M059J (cell line): Measurements from ENCODE around the gene KIFAP3. TPM values are rescaled to one million over a fixed set of nuclear protein-coding genes. Genes with fewer than 3 reads are reported as not detected.
"Not testable (repeated sequence)": the region's sequence is repeated elsewhere in the genome, so short reads cannot be mapped to it uniquely, and the experiment has no call there.

Source experiments
- DNase-seq: peaks from one replicate; pipeline ENCODE4 v3.0.0-alpha.2; 2012; ENCODE audit warnings: low read depth
- total RNA-seq: library from RNA; depleted of rRNA; stranded (reverse); fragments of >200 nt; shearing (Covaris generic); gene quantifications from 2 replicates; pipeline ENCODE4 v1.2.3, GENCODE V29; 2014

KIFAP3 gene
- total RNA-seq, 1 experiment from 2014 or later, result 25.7 TPM

DNA sequence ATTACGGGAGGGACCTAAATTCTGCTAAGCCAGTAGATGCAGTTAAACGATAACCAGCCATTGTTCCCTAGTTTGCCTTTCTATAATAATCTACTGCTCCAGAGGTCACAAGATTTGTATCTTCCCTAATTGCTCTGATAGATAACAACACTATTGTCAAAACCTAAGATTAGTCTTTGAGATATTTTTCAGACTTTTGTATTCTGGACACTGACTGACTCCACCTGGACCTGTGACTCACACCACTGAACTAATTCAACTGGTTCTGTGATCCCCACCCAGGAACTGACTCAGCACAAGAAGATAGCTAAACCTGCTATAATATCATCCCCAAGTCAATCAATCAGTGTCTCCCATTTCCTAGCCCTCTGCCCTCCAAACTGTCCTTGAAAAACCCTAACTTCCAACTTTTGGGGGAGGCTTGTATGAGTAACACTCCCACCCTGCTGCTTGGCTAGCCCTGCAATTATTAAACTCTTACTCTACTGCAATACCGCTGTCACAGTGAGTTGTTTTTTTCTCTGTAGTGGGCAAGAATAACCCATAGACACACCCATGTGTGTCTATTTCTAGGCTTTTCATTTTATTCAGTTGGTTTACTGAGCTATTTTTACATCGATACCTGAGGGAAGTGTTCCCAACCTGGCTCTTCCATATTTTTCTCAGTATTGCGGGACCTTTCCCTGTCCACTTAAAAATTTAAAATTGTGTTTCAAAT is 11.2 kb downstream of the KIFAP3 start:
- peak; percentile 37 for DNase-seq

DNA sequence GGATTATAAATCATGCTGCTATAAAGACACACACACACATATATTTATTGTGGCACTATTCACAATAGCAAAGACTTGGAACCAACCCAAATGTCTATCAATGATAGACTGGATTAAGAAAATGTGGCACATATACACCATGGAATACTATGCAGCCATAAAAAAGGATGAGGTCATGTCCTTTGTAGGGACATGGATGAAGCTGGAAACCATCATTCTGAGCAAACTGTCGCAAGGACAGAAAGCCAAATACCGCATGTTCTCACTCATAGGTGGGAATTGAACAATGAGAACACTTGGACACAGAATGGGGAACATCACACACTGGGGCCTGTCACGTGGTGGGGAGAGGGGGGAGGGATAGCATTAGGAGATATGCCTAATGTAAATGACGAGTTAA is 12.8 kb downstream of the KIFAP3 start:
- DNase-seq, result not testable (repeated sequence)

DNA sequence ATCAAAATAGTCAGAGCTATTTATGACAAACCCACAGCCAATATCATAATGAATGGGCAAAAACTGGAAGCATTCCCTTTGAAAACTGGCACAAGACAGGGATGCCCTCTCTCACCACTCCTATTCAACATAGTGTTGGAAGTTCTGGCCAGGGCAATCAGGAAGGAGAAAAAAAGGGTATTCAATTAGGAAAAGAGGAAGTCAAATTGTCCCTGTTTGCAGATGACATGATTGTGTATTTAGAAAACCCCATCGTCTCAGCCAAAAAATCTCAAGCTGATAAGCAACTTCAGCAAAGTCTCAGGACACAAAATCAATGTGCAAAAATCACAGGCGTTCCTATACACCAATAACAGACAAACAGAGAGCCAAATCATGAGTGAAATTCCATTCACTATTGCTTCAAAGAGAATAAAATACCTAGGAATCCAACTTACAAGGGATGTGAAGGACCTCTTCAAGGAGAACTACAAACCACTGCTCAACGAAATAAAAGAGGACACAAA is 14.4 kb downstream of the KIFAP3 start:
- not testable (repeated sequence) for DNase-seq

DNA sequence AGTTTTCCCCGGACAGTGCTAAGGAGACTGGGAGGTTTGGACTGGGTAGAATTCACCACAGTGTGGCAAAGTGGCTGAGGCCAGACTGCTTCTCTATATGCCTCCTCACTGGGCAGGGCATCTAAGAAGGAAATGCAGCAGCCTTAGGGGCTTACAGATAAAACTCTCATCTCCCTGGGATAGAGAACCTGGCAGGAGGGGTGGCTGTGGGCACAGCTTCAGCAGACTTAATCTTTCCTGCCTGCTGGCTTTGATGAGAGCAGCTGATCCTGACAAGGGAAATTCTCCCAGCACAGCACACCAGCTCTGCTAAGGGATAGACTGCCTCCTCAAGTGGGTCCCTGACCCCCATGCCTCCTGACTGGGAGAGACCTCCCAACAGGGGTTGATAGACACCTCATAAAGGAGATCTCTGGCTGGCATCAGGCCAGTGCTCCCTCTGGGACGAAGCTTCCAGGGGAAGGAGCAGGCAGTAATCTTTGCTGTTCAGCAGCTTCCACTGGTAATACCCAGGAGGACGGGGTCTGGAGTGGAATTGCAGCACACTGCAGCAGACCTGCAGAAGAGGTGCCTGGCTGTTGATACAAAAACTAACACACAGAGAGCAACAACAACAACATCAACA is 25.2 kb downstream of the KIFAP3 start:
- DNase-seq, result no peak

DNA sequence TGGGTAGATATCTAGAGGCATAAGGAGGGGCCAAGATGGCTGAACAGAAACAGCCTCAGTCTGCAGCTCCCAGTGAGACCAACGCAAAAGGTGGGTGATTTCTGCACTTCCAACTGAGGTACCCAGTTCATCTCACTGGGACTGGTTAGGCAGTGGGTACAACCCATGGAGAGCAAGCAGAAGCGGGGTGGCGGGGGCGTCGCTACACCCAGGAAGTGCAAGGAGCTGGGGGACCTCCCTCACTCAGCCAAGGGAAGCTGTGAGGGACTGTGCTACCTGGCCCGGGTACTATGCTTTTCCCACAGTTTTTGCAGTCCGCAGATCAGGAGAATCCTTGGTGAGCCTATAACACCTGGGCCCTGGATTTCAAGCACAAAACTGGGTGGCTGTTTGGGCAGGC is 26.0 kb downstream of the KIFAP3 start:
- DNase-seq, result no peak

DNA sequence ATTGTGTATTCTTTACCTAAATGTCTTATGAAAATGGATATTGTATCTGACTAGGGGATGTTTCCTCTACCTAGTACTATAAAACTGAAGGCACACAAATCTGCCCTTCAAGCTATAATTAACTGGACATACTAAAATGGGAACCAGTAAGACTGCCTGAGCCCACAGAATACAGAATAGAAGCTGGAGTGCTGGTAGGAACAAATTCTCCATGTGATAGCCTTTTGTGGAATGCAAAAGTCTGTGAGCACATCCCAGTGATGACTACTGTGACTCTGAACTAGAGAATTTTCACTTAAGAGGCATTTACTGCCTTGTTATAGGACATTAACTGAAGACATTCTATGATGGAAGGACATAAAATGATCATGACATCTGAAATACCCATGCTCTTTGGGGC is 30.3 kb downstream of the KIFAP3 start:
- DNase-seq, result no peak

DNA sequence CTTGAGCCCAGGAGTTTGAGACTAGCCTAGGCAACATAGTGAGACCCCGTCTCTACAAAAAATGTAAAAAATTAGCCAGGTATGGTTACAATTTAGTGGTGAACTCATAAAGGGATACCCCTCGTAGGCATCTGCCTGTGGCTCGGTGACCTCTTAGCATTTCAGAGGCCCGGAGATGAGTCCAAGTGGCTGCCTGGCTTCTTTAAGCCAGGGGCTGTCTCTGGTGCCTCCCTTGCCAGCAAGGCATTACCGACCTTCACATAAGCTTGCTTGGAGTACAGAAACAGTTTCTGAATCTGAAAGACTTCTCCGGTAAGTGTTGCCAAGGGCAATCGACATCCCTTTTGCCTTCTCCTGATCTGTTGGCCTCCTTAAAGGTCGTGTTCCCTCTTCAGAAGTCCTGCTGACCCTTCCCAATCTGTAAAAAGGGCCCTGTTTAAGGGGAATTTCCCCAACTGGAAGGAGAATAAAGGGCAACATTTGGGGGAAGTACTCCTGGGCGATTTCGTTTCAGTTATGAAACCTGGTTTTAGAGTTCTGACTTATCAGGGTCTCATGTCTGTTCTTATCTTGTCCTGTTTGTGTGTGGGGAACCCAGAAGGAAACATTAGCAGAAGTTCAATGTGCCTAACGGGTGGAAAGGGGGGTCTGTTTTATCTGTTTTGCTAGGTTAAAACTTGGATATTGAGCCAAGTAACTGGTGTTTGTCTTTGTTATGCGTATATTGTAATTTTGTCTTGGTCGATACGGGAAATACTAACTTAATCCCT is 32.9 kb downstream of the KIFAP3 start:
- no peak for DNase-seq

DNA sequence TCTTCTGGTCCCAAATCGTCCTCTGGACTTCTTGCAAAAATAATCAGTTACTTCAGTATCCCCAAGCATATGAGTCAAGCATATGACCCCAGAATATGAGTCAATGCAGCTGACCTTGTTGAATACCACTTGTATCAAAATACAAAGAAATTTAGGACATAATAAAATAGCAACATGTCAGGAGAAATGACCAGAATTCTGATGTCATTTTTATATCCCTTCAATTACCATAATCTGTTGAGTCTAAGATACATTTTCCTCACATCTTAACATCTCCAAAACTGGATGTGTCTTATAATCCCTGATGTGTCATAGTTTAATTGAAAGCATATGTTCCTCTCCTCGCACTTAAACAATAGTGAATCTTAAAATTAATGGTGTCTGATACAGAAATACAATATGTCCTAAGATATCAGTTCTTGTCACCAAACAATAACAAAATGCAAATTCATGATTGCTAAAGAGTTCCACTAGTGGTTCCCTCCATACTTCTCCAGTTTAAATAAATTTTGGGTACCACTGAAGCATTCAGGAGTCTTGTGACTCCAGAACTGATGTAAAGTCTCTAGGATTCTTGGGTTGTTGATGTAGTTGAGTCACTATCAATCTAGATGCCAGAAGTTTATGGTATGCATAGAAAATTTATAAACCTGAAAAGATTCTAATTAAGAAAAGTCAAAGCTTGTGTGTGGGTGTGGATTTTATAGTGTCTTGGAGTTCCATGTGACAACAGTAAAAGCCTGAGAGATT is 41.8 kb downstream of the KIFAP3 start:
- DNase-seq, result peak; percentile 51

DNA sequence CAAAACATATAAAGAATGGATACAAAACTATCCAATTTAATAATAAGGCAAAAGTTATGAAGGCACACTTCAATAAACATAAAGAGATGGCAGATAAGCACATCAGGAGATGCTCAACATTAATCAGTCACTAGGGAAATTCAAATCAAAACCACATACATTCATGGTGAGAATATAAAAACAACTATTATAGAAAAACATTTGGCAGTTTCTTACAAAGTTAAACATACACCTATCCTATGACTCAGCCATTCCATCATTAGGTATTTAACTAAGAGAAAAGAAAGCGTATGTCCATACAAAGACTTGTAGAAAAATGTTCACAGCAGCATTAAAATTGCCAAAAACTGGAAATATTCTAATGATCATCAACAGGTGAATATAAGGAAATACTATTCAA is 44.3 kb downstream of the KIFAP3 start:
- no peak for DNase-seq

DNA sequence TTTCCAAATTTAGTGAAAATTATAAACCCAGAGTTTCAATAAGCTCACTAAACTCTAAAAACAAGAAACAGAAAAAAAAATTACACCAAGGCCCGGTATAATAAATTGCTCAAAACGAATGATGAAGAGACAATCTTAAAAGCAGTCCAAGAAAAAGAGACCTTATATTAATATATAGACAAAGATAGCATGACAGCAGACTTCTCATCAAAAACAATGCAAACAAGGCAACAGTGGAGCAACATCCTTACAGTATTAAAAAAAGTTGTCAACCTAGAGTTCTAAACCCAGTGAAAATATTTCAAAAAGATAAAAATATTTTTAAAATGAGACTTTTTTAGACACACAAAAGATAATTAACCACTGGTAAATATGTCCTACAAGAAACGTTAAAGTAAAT is 46.7 kb downstream of the KIFAP3 start:
- peak; percentile 6 for DNase-seq

DNA sequence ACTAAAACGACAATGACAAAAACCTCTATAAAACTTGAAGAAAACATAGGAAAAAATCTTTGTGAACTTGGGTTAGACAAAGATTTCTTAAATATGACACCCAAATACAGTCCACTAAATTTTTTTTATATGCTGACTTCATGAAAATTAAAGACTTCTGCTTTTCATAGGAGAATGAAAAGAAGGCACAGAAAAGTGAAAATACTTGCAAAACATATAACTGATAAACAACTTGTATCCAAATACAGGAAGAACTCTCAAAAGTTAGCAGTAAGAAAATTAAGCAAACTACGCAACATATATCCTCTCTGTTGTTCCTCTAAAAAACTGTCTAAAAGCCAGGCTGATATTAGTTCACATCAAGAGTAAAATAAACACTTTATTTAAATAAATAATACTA is 53.6 kb downstream of the KIFAP3 start:
- DNase-seq, result no peak

DNA sequence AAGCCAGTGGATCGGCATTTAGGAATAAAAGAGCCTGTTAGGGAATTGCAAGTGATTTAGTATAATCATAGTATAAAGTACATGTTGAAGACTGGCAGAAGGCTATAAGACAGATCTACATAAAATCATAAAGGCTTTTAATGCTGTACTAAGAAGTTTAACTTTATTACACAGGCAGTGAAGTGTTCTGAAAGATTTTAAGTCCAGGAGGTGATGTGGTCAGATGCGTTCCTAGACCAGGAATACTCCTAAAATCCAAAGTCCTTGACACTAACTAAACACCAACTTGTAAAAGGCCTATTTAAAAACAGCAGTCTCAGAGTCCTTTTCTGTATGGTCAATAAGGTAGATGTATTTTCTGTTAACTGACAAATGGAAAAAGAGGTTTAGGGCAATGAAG is 57.0 kb downstream of the KIFAP3 start:
- DNase-seq, result no peak

DNA sequence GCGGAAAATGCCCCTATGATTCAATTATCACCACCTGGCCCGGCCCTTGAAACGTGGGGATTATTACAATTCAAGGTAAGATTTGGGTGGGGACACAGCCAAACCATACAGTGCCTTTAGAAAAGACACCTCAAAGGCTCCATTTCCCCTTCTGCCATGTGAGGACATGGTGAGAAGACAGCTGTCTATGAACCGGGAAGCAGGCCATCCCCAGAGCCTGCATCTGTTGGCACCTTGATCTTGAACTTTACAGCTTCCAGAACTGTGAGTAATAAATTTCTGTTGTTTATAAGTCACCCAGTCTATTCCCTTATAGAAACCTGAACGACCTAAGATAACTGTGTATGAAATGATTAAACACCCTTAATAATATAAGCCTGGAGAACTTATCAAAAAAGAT is 61.6 kb downstream of the KIFAP3 start:
- DNase-seq, result no peak

DNA sequence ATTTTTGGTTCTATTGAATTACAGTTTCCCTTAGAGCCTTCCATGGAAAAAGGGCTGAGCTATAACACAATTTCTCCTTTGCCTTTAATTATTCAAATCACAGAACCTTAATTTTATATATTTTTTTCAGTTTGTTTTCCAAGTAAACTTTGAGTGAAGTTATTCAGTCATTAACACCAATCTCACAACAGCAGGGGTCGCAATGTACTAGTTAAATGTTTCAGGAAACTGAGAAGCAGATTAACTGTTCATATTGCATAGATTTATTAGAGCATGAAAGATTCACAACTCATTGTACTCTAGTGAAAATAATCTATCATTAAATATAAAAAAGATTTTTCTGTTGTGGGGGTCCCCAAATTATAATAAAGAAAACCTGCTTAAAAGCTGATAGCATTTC is 64.1 kb downstream of the KIFAP3 start:
- DNase-seq, result peak; percentile 39

DNA sequence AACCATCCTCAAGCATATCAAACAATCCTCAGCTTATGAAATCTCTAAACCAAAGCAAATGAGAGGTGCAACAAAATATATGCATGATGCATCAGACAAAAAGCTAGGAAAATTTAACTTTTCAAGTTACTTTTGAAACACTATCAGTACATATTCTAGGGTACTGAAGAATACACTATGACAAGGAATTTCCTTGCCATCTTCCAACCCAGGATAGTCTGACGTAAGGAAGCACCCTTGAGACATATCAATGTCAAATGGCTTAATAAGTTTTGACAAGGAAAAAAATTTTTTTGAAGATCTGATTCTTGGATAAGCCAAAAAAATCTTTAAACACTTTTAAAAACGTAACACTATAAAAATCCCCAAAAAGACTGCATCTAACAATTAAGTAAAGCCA is 64.9 kb downstream of the KIFAP3 start:
- no peak for DNase-seq

DNA sequence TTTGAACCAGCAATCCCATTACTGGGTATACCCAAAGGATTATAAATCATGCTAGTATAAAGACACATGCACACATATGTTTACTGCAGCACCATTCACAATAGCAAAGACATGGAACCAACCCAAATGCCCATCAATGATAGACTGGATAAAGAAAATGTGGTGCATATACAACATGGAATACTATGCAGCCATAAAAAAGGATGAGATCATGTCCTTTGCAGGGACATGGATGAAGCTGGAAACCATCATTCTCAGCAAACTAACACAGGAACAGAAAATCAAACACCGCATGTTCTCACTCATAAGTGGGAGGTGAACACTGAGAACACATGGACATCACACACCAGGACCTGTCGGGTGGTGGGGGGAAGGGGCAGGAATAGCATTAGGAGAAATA is 65.8 kb downstream of the KIFAP3 start:
- not testable (repeated sequence) for DNase-seq

DNA sequence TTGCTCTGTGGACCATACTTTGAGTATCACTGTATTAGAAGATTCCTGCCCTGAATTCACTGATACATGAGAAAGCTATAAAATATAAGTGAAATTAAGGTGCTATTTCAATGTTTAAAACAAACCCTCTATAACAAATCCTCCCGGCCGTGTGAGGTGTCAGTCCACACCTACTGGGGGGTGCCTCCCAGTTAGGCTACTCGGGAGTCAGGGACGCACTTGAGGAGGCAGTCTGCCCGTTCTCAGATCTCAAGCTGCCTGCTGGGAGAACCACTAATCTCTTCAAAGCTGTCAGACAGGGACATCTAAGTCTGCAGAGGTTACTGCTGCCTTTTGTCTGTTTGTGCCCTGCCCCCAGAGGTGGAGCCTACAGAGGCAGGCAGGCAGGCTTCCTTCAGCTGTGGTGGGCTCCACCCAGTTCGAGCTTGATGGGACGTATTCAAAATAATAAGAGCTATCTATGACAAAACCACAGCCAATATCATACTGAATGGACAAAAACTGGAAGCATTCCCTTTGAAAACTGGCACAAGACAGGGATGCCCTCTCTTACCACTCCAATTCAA is 71.1 kb downstream of the KIFAP3 start:
- not testable (repeated sequence) for DNase-seq

DNA sequence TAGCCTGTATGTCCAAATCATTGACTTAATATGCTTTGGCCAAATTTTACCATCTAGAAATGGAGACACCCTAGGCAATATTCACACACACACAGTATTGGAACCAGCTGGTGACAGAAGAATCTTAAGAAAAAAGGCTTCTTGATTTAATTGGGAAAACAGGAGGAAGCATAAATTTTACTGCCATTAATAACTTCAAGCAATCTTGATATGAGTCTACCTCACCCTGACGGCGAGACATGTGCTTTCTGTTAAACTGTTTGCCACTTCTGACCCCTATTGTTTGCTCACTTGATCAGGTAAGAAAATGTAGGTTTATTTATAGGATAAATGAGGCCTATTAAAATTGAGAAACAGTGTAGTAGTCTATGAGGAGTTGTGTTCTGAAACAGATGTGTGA is 73.2 kb downstream of the KIFAP3 start:
- DNase-seq, result peak; percentile 3

DNA sequence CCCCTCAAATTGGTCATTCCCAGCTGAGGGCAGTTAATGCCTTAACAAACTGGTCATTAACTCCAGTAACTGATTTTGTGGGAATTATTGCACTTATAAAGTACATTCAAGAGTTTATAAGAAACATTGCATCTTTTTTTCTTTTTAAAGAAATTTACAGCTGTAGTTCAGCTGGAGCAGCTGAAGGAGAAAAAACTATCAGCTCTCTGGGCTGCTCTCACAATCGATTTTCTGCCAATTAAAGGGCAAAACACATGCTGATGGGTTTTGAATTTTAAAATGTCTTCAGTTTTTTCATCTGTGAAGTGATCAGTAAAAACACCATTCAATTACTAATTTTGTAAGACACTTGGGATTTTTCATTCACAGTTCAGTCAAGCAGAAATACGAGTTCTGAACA is 74.7 kb downstream of the KIFAP3 start:
- peak; percentile 10 for DNase-seq

DNA sequence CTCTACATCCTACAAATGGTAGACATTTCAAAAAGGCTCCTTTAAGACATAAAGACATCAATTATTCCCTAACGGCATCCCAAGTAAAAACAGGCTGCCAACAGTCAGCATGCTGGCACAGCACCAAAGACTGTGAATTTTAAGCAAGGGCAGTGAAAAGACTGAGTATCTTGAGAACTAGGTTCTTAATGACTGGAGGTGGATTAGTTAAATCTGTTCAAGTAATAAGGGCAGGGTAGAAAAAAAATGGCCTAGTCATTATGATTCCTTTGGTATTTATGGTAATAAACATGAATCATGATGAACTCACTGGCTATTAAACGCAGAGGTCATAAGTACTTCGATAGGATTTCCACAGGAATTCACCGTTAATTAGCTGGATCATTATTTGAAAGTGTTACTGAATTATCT is 75.2 kb downstream of the KIFAP3 start:
- peak; percentile 90 for DNase-seq

DNA sequence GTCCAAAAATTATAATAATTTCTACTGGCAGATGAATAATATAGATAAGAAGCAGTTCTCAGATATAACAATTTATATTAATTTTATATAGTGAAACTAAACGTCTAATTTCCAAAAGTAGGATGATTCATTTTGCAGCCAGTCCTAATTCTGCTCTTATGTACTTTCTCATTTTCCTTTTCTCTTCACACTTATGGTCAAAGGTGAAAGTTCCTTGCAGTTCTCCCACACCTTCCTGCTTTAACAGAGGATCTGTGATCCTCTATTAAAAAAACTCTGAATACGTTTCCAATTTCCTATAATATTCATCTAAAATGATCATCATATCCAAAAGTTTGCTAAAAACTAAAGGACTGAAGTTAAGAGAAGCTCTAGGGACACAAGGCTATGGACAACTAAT is 78.5 kb downstream of the KIFAP3 start:
- DNase-seq, result no peak

DNA sequence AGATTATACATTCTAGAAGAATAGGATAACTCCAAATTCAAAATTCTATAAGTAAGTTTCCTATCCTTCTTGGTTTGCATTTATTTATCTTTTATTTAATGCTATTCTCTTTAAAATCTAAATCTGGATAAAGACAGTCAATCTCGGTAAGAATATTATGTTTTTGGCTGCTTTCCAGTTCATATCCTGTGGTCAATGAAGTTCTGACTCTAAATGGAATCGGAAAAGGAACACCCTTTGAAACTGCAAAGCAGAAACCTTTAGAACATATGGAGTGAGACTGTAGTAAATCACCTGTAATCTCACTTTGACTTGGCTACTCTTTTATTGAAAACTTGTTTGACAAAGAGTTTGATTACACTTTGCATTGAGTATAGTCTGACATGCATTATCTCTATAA is 85.2 kb downstream of the KIFAP3 start:
- no peak for DNase-seq
